ENCODE results near the gene CEP112. TPM values are rescaled to one million over a fixed set of nuclear protein-coding genes. Genes with fewer than 3 reads are reported as not detected.

The CEP112 gene
- total RNA-seq, 4 donors from 2014 or later: 18.9 to 51.8 (median 29.6) TPM

DNA sequence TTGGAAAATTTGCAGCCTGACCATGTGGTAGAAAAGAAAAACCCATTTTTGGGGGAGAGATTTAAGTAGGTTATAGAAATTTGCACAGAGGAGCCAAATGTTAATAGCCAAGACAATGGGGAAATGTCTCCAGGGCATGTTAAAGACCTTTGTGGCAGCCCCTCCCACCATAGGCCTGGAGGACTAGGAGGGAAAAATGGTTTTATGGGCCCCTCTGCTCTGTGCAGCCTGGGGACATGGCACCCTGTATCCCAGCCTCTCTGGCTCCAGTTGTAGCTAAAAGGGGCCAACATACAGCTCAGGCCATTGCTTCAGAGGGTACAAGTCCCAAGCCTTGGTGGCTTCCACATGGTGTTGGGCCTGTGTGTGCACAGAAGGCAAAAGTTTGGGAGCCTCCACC lies 384.6 kb downstream of the CEP112 start:
- TF ChIP-seq, protein P1, sequence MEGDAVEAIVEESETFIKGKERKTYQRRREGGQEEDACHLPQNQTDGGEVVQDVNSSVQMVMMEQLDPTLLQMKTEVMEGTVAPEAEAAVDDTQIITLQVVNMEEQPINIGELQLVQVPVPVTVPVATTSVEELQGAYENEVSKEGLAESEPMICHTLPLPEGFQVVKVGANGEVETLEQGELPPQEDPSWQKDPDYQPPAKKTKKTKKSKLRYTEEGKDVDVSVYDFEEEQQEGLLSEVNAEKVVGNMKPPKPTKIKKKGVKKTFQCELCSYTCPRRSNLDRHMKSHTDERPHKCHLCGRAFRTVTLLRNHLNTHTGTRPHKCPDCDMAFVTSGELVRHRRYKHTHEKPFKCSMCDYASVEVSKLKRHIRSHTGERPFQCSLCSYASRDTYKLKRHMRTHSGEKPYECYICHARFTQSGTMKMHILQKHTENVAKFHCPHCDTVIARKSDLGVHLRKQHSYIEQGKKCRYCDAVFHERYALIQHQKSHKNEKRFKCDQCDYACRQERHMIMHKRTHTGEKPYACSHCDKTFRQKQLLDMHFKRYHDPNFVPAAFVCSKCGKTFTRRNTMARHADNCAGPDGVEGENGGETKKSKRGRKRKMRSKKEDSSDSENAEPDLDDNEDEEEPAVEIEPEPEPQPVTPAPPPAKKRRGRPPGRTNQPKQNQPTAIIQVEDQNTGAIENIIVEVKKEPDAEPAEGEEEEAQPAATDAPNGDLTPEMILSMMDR (IDR thresholded peaks at IDR 0.05; ENCODE audit: low read depth): no peak

DNA sequence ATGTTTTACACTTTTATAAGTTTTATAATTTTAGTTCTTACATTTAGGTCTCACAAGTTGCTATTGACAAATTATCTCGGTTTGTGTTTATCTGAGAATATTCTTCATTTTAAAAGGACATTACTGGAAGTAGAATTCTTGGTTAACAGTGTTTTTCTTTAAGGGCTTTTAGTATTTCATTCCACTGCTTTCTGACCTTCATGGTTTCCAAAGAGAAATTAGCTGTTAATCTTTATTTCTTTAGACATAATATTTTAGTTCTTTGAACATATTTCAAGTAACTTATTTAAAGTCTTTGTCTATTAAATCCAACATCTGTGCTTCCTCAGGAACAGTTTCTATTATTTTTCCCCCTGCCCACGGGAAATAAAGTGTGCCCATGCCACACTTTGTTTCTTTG lies 390.4 kb downstream of the CEP112 start:
- TF ChIP-seq, protein P1 (IDR thresholded peaks at IDR 0.05; ENCODE audit: low read depth): no peak

DNA sequence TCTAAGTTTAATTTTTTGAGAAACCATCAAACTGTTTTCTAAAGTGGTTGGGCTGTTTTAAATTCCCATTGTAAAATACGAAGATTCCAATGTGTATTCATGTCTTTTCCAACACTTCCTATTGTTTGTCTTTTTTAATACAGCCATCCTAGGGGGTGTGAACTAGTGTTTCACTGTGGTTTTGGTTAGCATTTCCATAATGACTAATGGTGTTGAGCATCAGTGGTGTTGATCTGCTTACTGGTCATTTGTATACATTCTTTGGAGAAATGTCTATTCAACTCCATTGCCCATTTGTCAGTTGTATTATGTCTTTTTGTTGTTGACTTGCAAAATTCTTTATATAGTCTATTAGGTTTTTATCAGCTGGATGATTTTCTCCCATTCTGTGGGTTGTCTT lies 391.3 kb downstream of the CEP112 start:
- TF ChIP-seq, protein P1 (IDR thresholded peaks at IDR 0.05; ENCODE audit: low read depth): no peak

DNA sequence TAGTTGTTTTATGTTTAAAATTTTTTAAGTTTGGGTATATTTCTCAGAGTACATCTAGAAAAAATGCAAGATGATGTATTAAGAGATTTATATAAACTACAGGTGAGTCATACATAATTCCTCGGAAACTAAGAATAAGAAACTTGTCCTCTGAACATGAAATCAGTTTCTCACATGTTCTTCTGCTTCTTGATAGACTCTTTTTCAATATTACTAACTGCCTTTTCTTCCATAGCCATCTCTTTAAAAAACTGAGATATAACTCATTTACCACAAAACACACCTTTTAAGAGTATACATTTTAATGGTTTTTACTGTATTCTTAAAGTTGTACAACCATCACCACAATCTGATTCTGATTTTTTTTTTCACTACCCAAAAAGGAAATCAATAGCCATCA lies 392.1 kb downstream of the CEP112 start:
- TF ChIP-seq, protein P1 (IDR thresholded peaks at IDR 0.05; ENCODE audit: low read depth): no peak

DNA sequence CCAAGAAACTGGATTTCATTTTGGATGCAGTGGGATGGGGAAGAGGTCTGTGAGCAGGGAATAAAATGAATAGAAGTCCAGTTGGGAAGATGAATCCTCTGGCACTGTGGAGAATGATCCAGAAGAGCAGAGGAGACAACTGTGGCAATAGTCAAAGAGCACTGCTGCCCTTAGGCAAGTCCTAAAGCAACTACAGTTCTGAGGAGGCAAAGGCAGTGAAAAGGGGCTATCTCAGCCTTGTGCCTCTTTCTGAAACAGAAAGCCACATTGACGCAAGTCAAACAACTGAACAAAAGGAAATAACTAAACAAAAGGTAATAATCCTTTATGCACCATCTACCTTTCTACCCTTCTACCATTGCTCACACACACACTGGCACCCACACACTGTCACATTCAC lies 392.5 kb downstream of the CEP112 start:
- TF ChIP-seq, protein P1 (IDR thresholded peaks at IDR 0.05; ENCODE audit: low read depth): no peak

DNA sequence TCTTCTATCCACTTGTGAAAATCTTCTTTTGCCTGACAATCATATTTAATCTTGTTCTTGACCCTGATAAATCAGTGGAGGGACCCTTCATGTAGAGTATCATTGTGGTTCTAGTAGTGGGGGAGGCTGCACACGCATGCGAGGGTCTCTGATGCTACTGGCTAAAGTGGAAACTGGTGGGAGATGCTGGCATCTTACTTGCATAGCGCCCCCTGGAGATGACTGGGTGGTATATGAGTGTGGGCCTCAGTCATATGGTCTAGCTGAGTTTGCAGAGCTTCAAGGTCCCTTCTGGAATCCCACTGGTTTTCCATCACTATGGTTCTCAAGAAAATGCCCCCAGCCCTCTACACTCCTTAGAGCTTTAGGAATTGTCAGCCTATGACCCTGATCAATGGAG lies 394.1 kb downstream of the CEP112 start:
- TF ChIP-seq, protein P1 (IDR thresholded peaks at IDR 0.05; ENCODE audit: low read depth): no peak

DNA sequence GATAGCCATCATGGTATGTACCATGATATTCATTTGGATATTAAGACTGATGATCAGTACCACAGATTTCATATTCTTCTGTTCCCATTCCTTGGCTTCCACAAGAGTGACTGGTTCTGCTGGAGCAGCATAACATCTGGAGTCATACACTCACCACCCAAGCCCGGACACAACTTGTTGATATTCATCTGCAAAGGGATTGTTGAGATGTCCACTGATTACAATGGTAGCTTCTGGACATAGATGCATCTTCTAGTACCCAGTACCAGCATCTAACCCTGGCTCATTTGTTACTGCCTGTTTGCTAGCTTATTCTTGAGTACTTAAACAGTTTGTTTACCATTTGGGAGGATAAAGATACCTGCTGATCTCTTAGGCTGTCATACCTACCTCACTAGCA lies 394.8 kb downstream of the CEP112 start:
- TF ChIP-seq, protein P1 (IDR thresholded peaks at IDR 0.05; ENCODE audit: low read depth): no peak
